ENCODE data around the gene AKAP13. TPM values are rescaled to one million over a fixed set of nuclear protein-coding genes. Genes with fewer than 3 reads are reported as not detected.

Gene AKAP13
- total RNA-seq, 4 donors from 2014 or later: 131 to 265 (median 224) TPM

- no peak for TF ChIP-seq CTCF (IDR thresholded peaks at IDR 0.05; ENCODE audit: low read depth)
These were observed 308.3 kb downstream of the AKAP13 start for GRCh38 chr15:85688711-85689110.

- no peak for TF ChIP-seq CTCF (IDR thresholded peaks at IDR 0.05; ENCODE audit: low read depth)
These were observed 309.3 kb downstream of the AKAP13 start for GRCh38 chr15:85689729-85690128.

- TF ChIP-seq CTCF (IDR thresholded peaks at IDR 0.05; ENCODE audit: low read depth): no peak
These were observed 310.3 kb downstream of the AKAP13 start for GRCh38 chr15:85690561-85691231.

GRCh38 chr15:85691350-85692240, 311.2 kb downstream of the AKAP13 start:
- TF ChIP-seq CTCF (IDR thresholded peaks at IDR 0.05; ENCODE audit: low read depth): no peak

- TF ChIP-seq CTCF (IDR thresholded peaks at IDR 0.05; ENCODE audit: low read depth): no peak
These were observed 311.9 kb downstream of the AKAP13 start for GRCh38 chr15:85692321-85692720.

GRCh38 chr15:85692873-85693272, 312.5 kb downstream of the AKAP13 start:
- TF ChIP-seq CTCF (IDR thresholded peaks at IDR 0.05; ENCODE audit: low read depth): no peak

GRCh38 chr15:85693277-85693676, 312.9 kb downstream of the AKAP13 start:
- TF ChIP-seq CTCF (IDR thresholded peaks at IDR 0.05; ENCODE audit: low read depth): no peak
